ENCODE measurements around the gene ZNF587B.
A peak's percentile ranks its signal among the peaks of the same experiment; 100 is the strongest.
"Not testable (repeated sequence)": the region's sequence is repeated elsewhere in the genome, so short reads cannot be mapped to it uniquely, and the experiment has no call there.

The ZNF587B gene

GRCh38 chr19:57830071-57830602 lies at the start of gene ZNF587B:
TSS of gene ZNF587B (plus strand) at chr19:57830299. CDS start at chr19:57830529, 230 bp downstream.
- DNase-seq: peak; percentile 23

- DNase-seq: no peak
These were observed 43.8 kb upstream of the ZNF587B start for GRCh38 chr19:57786286-57786685.

DNA sequence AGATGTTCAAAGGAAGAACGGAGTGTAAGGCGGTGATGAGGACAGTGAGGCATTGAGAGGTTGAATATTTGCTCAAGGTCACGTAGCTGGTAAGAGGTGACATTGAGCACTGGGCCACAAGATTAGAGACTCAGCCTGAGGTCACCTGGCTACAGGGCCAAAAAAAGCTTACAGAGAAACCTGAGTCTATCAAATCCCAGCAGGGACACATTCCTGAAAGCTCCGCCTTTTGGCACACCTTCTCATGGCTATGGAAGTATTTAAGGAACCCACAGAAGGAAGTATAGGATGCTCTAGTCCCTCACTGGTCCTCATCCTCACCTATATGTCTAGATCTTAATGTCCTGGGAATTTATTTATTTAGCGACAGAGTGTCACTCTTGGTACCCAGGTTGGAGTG lies 43.2 kb upstream of the ZNF587B start:
- no peak for DNase-seq

- no peak for DNase-seq
These were observed 41.9 kb upstream of the ZNF587B start for GRCh38 chr19:57788114-57788692.

DNA sequence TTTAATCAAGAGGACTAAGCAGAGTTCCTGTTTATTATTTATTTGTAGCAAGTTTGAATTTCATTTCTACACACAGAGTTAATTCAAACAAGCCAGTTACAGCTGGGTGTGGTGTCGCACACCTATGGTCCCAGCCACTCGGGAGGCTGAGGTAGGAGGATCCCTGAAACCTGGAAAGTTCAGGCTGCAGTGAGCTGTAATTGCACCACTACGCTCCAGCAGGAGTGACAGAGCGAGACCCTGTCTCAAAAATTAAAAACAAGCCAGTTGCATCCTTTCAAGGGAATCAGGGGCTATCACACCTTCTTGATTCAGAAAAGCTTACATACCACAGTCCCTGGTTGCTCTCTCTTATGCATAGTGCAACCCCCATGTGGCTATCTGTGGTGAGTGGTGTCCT lies 40.8 kb upstream of the ZNF587B start:
- no peak for DNase-seq

DNA sequence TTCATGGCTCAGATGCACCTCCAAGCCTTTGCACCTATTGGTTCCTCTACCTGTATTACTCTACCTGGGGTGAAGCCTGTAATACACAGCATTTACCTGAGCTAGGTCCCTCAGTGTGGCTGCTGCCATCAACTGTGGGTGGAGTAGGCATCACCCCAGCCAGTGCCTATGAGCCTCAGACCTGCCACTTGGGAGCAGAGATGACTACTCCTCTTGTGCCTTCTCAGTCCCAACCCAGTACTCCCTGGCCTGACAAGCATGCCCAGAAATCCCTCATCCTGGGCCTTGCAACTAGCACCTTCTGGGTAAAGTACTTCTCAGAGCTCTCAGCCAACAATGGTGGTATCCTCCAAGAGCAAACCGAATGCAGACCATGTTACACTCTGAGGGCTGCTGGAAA lies 33.5 kb upstream of the ZNF587B start:
- DNase-seq: not testable (repeated sequence)

DNA sequence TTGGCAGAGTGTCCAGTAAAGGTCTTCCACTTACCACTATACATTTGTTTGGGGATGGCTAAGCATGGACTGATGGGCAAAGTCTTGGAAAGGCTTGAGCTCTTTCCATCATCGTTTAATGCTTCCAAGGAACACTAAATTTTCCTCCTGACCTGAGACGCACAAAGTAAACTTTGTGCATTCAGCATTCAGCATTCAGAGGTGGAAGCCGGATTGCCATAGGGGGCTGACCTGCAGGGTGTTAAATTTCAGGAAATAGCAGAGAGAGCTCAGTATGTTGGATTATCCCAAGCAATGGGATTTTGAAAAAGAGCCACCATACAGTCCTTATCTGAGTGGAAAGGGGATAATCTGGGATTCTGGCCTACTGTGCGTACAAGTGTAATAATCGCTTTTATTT lies 29.4 kb upstream of the ZNF587B start:
- DNase-seq: no peak

DNA sequence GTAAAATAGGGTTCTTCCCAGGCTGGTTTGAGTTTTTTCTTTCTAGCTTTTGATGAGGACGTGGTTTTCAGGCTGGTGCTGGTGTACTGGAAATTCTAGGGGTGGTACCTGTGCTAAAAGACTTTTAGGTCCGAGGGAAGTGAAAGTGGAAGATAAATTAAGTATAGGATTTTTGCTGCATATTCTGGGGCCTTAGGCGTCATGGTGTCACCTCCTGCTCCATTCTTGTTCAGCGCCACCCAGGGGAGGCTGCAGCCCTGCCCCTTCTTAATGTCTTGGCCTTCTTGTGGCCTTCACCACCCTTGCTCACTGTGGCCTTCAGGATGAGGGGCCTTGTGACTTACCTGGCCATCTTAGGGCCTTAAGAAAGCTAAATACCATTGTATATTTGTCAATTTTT lies 27.8 kb upstream of the ZNF587B start:
- peak; percentile 22 for DNase-seq

DNA sequence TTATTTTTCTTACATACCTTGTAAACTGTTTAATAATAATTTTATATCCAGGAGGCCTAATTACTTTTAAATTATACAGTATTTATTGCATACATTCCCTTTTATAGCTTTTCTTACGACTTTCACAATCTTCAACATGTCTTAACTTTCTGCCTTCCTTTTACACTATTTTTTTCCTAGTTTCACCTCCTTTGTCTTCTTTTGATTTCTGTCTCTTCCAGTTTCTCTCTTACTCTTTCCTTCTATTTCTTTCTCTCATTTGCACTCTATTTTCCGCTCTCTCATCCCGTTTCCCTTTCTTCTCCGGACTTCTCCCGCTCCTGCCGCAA lies 26.9 kb upstream of the ZNF587B start:
- DNase-seq: no peak

- no peak for DNase-seq
These were observed 26.3 kb upstream of the ZNF587B start for GRCh38 chr19:57803594-57804325.

- DNase-seq: no peak
These were observed 22.6 kb upstream of the ZNF587B start for GRCh38 chr19:57807541-57807940.

DNA sequence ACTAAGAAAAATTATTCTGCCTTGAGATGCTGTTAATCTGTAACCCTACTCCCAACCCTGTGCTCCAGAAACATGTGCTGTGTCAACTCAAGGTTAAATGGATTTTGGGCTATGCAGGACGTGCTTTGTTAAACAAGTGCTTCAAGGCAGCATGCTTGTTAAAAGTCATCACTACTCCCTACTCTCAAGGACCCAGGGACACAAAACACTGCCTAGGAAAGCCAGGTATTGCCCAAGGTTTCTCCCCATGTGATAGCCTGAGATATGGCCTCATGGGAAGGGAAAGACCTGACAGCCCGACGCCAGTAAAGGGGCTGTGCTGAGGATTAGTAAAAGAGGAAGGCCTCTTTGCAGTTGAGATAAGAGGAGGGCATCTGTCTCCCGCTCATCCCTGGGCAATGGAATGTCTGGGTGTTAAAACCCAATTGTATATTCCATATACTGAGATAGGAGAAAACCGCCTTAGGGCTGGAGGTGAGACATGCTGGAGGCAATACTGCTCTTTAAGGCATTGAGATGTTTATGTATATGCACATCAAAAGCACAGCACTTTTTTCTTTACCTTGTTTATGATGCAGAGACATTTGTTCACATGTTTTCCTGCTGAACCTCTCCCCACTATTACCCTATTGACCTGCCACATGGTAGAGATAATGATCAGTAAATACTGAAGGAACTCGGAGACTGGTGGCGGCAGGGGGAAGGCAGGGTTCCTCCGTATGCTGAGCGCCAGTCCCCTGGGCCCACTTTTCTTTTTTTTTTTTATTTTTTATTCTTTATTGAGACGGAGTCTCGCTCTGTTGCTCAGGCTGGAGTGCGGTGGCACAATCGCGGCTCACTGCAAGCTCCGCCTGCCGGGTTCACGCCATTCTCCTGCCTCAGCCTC lies 19.4 kb upstream of the ZNF587B start:
- not testable (repeated sequence) for DNase-seq

GRCh38 chr19:57812226-57812625 lies 17.9 kb upstream of the ZNF587B start:
- DNase-seq: peak; percentile 44

DNA sequence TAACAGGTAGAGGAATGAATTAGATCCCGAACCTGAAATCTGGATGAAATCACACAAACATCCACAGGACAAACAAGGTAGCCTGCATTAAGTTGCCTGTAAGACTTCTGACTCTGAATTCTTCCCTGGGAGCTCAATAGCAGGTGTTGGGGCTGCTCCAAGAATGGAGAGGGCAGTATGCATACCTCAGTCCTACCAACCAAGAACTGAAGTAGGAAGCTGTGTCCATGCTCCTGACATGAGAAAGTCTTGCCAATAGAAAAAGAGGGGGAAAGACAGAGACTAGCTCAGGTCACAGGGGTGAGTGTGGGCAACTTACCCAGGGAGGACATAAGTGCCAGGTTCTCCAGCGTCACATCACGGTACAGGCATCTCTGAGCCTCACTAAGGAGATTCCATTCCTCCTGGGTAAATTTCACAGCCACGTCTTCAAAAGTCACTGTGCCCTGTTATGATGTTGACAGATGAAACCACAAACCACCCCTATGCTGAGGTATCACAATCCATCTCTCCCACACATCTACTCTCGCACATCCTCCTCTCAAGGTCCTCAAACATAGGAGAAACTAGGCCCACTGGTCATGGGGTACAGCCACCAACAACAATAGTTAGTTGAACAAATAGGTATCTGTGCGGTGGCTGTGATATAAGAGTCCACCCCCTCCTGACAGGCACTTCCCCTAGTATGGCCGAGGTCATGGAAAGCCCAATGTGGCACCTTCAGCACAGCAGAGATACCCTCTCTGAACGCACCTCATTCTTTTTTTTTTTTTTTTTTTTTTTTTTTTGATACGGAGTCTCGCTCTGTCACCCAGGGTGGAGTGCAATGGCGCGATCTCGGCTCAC lies 16.9 kb upstream of the ZNF587B start:
- not testable (repeated sequence) for DNase-seq

- no peak for DNase-seq
These were observed 16.1 kb upstream of the ZNF587B start for GRCh38 chr19:57813919-57814504.

DNA sequence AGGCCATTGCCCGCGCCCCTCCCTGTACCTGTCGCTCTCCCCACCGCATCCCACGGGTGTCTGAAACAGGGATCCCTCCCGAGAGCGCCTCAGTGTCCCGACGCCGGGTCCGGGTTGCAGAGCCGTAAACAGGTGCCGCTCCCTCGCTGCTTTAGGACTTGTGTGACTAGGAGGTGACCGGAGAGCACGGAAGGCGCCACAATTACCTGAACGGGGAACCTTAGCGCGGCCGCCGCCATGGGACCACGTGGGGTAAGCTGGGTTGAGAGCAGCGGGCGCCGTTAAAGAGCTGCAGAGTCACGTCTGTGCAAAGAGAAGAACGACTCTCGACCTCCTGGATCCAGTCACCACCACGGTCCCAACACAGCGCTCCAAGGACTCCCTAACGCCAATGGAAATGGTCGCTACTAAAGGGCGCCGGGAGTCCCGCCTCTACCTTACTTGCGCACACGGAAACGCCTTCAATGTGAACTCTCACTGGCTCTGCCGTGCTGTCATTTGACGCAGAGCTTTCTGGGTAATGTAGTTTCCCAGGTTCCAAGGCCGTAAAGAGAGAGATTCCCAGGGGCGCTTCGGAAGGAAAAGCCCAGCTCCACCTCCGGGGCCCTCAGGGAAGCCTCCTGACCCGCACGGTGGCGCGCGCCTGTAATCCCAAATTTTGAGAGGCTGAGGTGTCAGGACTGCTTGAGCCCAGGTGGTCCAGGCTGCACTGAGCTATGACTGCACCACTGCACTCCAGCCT lies 15.4 kb upstream of the ZNF587B start, which contains the start of gene ZNF552:
ZNF552 (minus strand) TSS at position 409 of the 742 bp plus-strand sequence; CDS start at position 239, 170 bp downstream.
- DNase-seq: peak; percentile 89

GRCh38 chr19:57815247-57816075 lies 14.6 kb upstream of the ZNF587B start:
- no peak for DNase-seq

DNA sequence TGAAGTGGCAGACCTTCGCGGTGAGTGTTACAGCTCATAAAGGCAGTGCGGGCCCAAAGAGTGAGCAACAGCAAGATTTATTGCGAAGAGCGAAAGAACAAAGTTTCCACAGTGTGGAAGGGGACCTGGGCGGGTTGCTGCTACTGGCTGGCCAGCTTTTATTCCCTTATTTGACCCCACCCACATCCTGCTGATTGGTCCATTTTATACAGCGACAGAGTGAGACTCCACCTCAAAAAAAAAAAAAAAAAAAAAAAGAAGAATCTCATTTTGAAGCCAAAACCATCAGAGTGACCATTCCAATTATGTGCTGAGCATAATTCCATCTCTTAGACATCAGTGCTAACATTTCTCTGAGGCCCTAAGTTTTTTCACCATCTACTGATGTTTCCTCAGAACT lies 13.4 kb upstream of the ZNF587B start:
- no peak for DNase-seq

DNA sequence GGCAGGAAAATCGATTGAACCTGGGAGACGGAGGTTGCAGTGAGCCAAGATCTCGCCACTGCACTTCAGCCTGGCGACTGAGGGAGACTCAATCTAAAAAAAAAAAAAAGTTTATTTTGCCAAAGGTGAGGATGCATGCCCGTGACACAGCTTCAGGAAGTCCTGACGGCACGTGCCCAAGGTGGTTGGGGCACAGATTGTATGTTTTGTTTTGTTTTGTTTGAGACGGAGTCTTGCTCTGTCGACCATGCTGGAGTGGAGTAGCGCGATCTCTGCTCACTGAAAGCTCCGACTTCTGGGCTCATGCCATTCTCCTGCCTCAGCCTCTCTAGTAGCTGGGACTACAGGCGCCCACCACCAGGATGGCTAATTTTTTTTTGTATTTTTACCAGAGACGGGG lies 12.1 kb upstream of the ZNF587B start:
- DNase-seq: no peak

DNA sequence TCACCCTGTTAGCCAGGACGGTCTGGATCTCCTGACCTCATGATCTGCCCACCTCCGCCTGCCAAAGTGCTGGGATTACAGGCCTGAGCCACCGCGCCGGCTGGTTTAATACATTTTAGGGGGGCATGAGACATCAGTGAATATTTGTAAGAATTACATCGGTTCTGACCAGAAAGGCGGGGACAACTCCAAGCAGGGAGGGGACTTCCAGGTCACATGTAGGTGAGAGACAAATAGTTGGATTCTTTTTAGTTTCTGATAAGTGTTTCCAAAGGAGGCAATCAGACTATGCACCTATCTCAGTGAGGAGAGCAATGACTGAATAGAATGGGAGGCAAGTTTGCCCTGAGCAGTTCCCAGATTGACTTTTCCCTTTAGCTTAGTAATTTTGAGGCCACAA lies 11.7 kb upstream of the ZNF587B start:
- no peak for DNase-seq

All from MV-4-11 (cell line).